ENCODE measurements around the gene CACNA2D2.

- TF ChIP-seq CTCF (IDR thresholded peaks at IDR 0.05; ENCODE audit: borderline replicate concordance, extremely low read depth, low read length, poor library complexity, severe bottlenecking) (no peak), EZH2 (IDR thresholded peaks at IDR 0.05; ENCODE audit: borderline replicate concordance, low read depth, low read length, severe bottlenecking) (no peak)
These were observed 91.1 kb downstream of the CACNA2D2 start for GRCh38 chr3:50412231-50412754.

Data from DND-41 (cell line).